Panc1 (cell line): ENCODE measurements around the gene SH3GLB2.
A peak's percentile ranks its signal among the peaks of the same experiment; 100 is the strongest.

Source experiments
- CTCF ChIP-seq: fragments of 450-650 bp; IDR thresholded peaks from 2 replicates; pipeline ENCODE4 v1.5.1; 2017; ENCODE audit warnings: mild to moderate bottlenecking
- SIN3A ChIP-seq: IDR thresholded peaks from 2 replicates; pipeline ENCODE4 v1.6.1; 2012; ENCODE audit warnings: low read depth, mild to moderate bottlenecking, low read length, moderate library complexity, borderline replicate concordance; ENCODE audit not compliant: insufficient read depth

DNA sequence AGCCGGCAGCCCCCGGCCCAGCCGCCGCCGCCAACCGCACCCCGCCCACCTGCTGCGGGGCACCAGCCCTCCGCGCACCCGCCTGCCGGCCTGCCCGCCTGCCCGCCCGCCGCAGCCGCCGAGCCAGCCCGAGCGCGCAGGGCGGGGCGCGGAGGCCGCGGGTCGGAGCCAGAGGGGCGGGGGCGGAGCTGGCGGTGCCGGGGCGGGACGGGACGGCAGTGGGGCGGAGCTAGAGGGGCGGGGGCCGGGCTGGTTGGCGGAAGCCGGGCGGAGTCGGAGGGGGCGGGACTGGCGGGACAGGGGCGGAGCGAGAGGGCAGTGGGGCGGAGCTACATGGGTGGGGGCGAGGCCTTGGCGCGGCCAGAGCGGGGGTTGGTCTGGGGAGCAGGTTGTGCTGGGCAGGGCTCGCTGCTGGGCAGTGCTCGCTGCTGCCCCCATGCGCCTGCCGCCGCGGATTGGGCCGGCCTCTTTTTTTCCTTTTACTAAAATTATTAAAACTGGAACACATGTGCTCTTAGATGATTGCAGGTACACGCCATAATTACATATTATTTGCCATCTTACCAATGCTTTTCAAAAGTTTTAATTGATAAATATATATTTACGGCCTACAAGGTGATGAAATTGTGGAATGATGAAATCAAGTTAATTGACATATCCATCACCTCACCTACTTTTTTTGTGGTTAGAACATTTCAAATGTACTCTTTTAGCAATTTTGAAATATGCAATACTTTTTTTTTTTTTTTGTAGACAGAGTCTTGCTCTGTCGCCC, at the start of gene SH3GLB2:
- TF ChIP-seq CTCF (peak; percentile 94), SIN3A (no peak)
